Measurements from ENCODE around the gene GPX6.
"Not testable (repeated sequence)": the region's sequence is repeated elsewhere in the genome, so short reads cannot be mapped to it uniquely, and the experiment has no call there.

Gene GPX6

GRCh38 chr6:28505733-28506132, 9.9 kb downstream of the GPX6 start:
- no peak overlapping the region for H3K4me2 ChIP-seq (ENCODE audit: low read depth, low read length, poor library complexity, severe bottlenecking)
- no peaks in the 10 kb centered on the region for H3K9me3 ChIP-seq (ENCODE audit: insufficient read depth, low read length)
- no peaks in the 10 kb centered on the region for H4K20me1 ChIP-seq (ENCODE audit: low read depth, low read length)
- H3K36me3 ChIP-seq (ENCODE audit: low read length), result no peaks in the 10 kb centered on the region
- no peaks in the 10 kb centered on the region for H3F3A ChIP-seq (ENCODE audit: insufficient read depth)
- H3K9me2 ChIP-seq (replicated peaks; ENCODE audit: insufficient read depth, low read length), result no peaks in the 10 kb centered on the region
- H3K79me2 ChIP-seq (ENCODE audit: insufficient read depth, low read length), result no peaks in the 10 kb centered on the region
- H3K4me3 ChIP-seq (ENCODE audit: insufficient read depth, low read length, poor library complexity, severe bottlenecking), result no peak overlapping the region
- H3K27ac ChIP-seq (ENCODE audit: low read depth, low read length), result no peak overlapping the region
- TF ChIP-seq CTCF (IDR thresholded peaks at IDR 0.05; ENCODE audit: insufficient read depth, low read length, poor library complexity, severe bottlenecking) (no peak), EZH2phosphoT487 (conservative IDR thresholded peaks at IDR 0.05; ENCODE audit: low read length) (no peak)
- no peak overlapping the region for H3K9ac ChIP-seq (ENCODE audit: low read length)
- no peak overlapping the region for H2AFZ ChIP-seq (ENCODE audit: low read depth, low read length, severe bottlenecking)
- H3K27me3 ChIP-seq (ENCODE audit: low read length), result no peaks in the 10 kb centered on the region

DNA sequence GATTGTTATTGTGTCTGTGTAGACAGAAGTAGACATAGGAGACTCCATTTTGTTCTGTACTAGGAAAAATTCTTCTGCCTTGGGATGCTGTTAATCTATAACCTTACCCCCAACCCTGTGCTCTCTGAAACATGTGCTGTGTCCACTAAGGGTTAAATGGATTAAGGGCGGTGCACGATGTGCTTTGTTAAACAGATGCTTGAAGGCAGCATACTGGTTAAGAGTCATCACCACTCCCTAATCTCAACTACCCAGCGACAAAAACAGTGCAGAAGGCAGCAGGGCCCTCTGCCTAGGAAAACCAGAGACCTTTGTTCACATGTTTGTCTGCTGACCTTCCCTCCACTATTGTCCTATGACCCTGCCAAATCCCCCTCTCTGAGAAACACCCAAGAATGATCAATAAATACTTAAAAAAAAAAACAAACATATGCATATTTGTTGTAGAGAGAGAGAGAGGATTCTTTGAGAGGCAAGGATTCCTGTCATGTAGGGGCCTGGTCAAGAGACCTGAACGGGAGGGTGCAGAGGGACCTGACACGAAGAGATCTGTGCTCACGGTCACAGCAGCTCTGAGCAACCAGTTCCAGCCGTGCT, 12.8 kb downstream of the GPX6 start:
- not testable (repeated sequence) for H3K27ac ChIP-seq (ENCODE audit: low read depth, low read length); H2AFZ ChIP-seq (ENCODE audit: low read depth, low read length, severe bottlenecking); H3K9me2 ChIP-seq (replicated peaks; ENCODE audit: insufficient read depth, low read length); H3K27me3 ChIP-seq (ENCODE audit: low read length); H3K79me2 ChIP-seq (ENCODE audit: insufficient read depth, low read length); H3K36me3 ChIP-seq (ENCODE audit: low read length); H3K9me3 ChIP-seq (ENCODE audit: insufficient read depth, low read length); H3K4me2 ChIP-seq (ENCODE audit: low read depth, low read length, poor library complexity, severe bottlenecking); H3F3A ChIP-seq (ENCODE audit: insufficient read depth); H4K20me1 ChIP-seq (ENCODE audit: low read depth, low read length); H3K4me3 ChIP-seq (ENCODE audit: insufficient read depth, low read length, poor library complexity, severe bottlenecking); H3K9ac ChIP-seq (ENCODE audit: low read length)

- H3F3A ChIP-seq (ENCODE audit: insufficient read depth); H3K27me3 ChIP-seq (ENCODE audit: low read length); H4K20me1 ChIP-seq (ENCODE audit: low read depth, low read length); H3K9me3 ChIP-seq (ENCODE audit: insufficient read depth, low read length); H3K4me3 ChIP-seq (ENCODE audit: insufficient read depth, low read length, poor library complexity, severe bottlenecking); H3K9ac ChIP-seq (ENCODE audit: low read length); H3K4me2 ChIP-seq (ENCODE audit: low read depth, low read length, poor library complexity, severe bottlenecking); H2AFZ ChIP-seq (ENCODE audit: low read depth, low read length, severe bottlenecking); H3K79me2 ChIP-seq (ENCODE audit: insufficient read depth, low read length); H3K27ac ChIP-seq (ENCODE audit: low read depth, low read length); H3K36me3 ChIP-seq (ENCODE audit: low read length); H3K9me2 ChIP-seq (replicated peaks; ENCODE audit: insufficient read depth, low read length): not testable (repeated sequence)
Measured at GRCh38 chr6:28502136-28502535, 13.5 kb downstream of the GPX6 start.

GRCh38 chr6:28501259-28501658, 14.3 kb downstream of the GPX6 start:
- H3K4me3 ChIP-seq (ENCODE audit: insufficient read depth, low read length, poor library complexity, severe bottlenecking), result no peak overlapping the region
- no peaks in the 10 kb centered on the region for H4K20me1 ChIP-seq (ENCODE audit: low read depth, low read length)
- no peak overlapping the region for H3K9ac ChIP-seq (ENCODE audit: low read length)
- no peak overlapping the region for H3K4me2 ChIP-seq (ENCODE audit: low read depth, low read length, poor library complexity, severe bottlenecking)
- H3K27ac ChIP-seq (ENCODE audit: low read depth, low read length), result no peak overlapping the region
- H3K36me3 ChIP-seq (ENCODE audit: low read length), result no peaks in the 10 kb centered on the region
- no peaks in the 10 kb centered on the region for H3K79me2 ChIP-seq (ENCODE audit: insufficient read depth, low read length)
- no peaks in the 10 kb centered on the region for H3K9me2 ChIP-seq (replicated peaks; ENCODE audit: insufficient read depth, low read length)
- TF ChIP-seq CTCF (IDR thresholded peaks at IDR 0.05; ENCODE audit: insufficient read depth, low read length, poor library complexity, severe bottlenecking) (no peak), EZH2phosphoT487 (conservative IDR thresholded peaks at IDR 0.05; ENCODE audit: low read length) (no peak)
- H2AFZ ChIP-seq (ENCODE audit: low read depth, low read length, severe bottlenecking), result no peak overlapping the region
- no peaks in the 10 kb centered on the region for H3K9me3 ChIP-seq (ENCODE audit: insufficient read depth, low read length)
- no peaks in the 10 kb centered on the region for H3K27me3 ChIP-seq (ENCODE audit: low read length)
- no peaks in the 10 kb centered on the region for H3F3A ChIP-seq (ENCODE audit: insufficient read depth)
